Dendritic cell treated with granulocyte-macrophage colony-stimulating factor and Interleukin-4, amounts not matched to agents 40 ng/mL and 50 ng/mL, for 4 days (primary cell): ENCODE measurements around the gene SPATC1L.

ENCODE experiments used
- H3K27ac Mint-ChIP-seq: one replicate; pipeline ENCODE4 v1.8.0; 2022; ENCODE audit warnings: mild to moderate bottlenecking, mixed read lengths
- H3K27me3 Mint-ChIP-seq: one replicate; pipeline ENCODE4 v1.8.0; 2022; ENCODE audit warnings: mild to moderate bottlenecking, mixed read lengths
- H3K36me3 Mint-ChIP-seq: one replicate; pipeline ENCODE4 v1.8.0; 2022; ENCODE audit warnings: low read depth, mixed read lengths
- H3K4me1 Mint-ChIP-seq: one replicate; pipeline ENCODE4 v1.8.0; 2022; ENCODE audit warnings: low read depth, mixed read lengths
- H3K4me3 Mint-ChIP-seq: one replicate; pipeline ENCODE4 v1.8.0; 2022; ENCODE audit warnings: mild to moderate bottlenecking, moderate library complexity, mixed read lengths
- H3K9me3 Mint-ChIP-seq: one replicate; pipeline ENCODE4 v1.8.0; 2022; ENCODE audit warnings: mixed read lengths
- intact Hi-C: fragments of 100-400 bp; cut with micrococcal nuclease; formaldehyde crosslinking; loops from one replicate; pipeline ENCODE4 v1.15.0; 2022

Gene SPATC1L

DNA sequence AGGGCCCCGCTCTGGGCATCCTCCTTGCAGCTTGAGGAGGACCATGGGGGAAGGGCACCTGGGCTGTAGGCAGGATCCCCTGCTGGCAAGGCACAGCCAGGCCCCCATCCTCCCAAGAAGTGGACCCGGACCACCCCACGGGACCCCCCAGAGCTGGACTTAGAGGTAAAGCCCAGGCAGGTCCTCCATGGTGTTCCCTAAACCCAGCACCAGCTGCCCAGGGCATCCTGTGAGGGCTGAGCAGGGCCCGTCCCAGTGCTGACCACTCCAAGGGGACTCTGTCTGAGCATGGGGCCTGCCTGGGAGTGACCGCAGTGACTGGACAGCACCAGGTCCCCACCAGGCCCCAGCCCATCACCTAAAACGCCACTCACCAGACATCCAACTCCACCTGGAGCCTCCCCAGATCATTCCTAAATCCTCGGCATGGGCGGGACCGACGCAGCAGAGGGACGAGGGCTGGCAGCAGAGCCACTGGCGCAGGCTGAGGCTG, 65.1 kb downstream of the SPATC1L start:
- H3K9me3 Mint-ChIP-seq = no peaks in the 10 kb centered on the region
- H3K4me1 Mint-ChIP-seq = no peaks in the 10 kb centered on the region
- H3K27ac Mint-ChIP-seq = no peak overlapping the region
- H3K36me3 Mint-ChIP-seq = no peaks in the 10 kb centered on the region
- H3K27me3 Mint-ChIP-seq = peaks cover 2% of the 10 kb centered on the region
- intact Hi-C loops = no loop called here
- no peak overlapping the region for H3K4me3 Mint-ChIP-seq

DNA sequence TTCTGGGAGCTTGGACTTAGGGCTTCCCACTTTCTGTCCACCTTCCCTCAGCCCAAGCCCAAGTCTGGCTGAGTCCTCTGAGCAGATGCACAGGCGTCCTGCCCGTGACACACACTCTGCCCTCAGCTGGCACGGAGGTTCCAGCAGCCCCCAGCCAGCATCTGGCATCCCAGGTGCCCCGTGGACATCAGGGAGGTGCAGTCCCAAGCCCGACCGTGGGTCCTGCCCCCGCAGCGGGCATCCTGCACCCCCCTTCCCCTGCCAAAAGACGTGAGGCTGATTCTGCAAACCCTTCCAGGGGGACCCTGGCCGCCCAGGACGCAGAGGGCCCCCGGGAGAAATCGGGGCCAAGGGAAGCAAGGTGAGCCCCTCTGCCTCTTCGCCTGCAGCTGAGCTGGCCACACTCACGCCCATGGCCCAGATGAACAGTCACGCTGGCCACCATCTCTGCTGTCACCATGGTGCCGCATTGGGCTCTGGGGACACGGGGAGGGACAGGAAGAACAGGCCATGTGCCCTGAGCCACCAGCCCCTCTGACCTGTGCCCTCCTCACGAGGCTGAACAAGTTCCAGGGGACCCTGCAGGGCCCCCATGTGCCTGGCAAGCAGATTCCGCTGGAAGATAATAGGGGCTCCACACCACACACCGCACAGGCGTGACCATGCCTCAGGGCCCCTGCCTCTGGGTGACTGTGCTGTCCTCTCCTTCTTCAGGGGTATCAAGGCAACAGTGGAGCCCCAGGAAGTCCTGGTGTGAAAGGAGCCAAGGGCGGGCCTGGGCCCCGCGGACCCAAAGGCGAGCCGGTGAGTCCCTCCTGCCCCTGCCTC, 65.7 kb downstream of the SPATC1L start:
- Mint-ChIP-seq H3K36me3 (no peaks in the 10 kb centered on the region), H3K4me1 (no peaks in the 10 kb centered on the region), H3K27ac (no peak overlapping the region), H3K9me3 (no peaks in the 10 kb centered on the region), H3K4me3 (no peak overlapping the region), H3K27me3 (peaks cover 2% of the 10 kb centered on the region)
- intact Hi-C loops = no loop called here

GRCh38 chr21:46117586-46118315, 66.5 kb downstream of the SPATC1L start:
- intact Hi-C loops = no loop called here
- Mint-ChIP-seq H3K4me1 (no peaks in the 10 kb centered on the region), H3K4me3 (no peak overlapping the region), H3K27ac (no peak overlapping the region), H3K27me3 (peaks cover 2% of the 10 kb centered on the region), H3K36me3 (no peaks in the 10 kb centered on the region), H3K9me3 (no peaks in the 10 kb centered on the region)

DNA sequence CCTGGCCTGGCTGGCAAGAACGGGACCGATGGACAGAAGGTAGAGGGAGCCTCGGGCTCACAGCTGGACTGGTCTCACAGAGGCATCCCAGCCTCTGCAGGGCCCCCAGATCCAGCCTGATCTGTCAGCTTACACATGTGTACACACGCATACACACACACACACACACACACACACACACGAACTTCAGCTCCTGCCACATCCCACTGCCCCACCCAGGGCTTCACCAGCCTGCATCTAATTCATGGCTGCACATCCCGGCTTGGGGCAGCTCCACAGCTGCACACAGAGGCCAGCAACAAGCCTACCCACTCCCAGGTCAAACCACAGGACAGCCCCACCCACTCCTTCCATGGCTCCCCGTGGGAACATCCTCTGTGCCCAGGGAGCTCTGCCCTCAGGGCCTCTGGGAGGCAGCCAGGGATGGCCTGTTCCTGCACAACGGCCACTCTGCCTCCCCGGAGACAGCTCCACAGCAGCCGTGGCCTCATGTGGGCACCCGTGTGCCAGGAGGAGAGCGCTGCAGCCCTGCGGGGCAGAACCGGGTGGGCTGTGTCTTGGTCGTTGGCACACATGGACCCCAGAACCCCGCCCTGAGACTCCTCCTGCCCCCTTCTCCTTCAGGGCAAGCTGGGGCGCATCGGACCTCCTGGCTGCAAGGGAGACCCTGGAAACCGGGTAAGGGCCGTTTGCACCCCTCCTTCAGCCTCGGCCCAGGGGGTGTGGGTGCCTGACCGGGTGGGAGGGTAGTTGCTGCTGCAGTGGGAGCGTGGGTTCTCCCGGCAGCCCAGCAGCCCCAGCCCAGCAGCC, 67.3 kb downstream of the SPATC1L start:
- intact Hi-C loops = no loop called here
- no peak overlapping the region for H3K27ac Mint-ChIP-seq

GRCh38 chr21:46116189-46116775, 68.0 kb downstream of the SPATC1L start:
- intact Hi-C loops = no loop called here
- no peaks in the 10 kb centered on the region for H3K4me1 Mint-ChIP-seq
- H3K27me3 Mint-ChIP-seq = peaks cover 2% of the 10 kb centered on the region
- H3K9me3 Mint-ChIP-seq = no peaks in the 10 kb centered on the region
- H3K27ac Mint-ChIP-seq = no peak overlapping the region
- no peak overlapping the region for H3K4me3 Mint-ChIP-seq
- H3K36me3 Mint-ChIP-seq = no peaks in the 10 kb centered on the region

More for the DNA sequence above, 67.3 kb downstream of the SPATC1L start:
- H3K9me3 Mint-ChIP-seq = no peaks in the 10 kb centered on the region
- H3K4me3 Mint-ChIP-seq = no peak overlapping the region
- no peaks in the 10 kb centered on the region for H3K36me3 Mint-ChIP-seq
- peaks cover 2% of the 10 kb centered on the region for H3K27me3 Mint-ChIP-seq
- no peaks in the 10 kb centered on the region for H3K4me1 Mint-ChIP-seq

GRCh38 chr21:46115441-46116188, 68.6 kb downstream of the SPATC1L start:
- intact Hi-C loops = no loop called here

GRCh38 chr21:46114963-46115362, 69.3 kb downstream of the SPATC1L start:
- Mint-ChIP-seq H3K4me3 (no peak overlapping the region), H3K9me3 (no peaks in the 10 kb centered on the region), H3K4me1 (no peaks in the 10 kb centered on the region), H3K36me3 (no peaks in the 10 kb centered on the region), H3K27me3 (peaks cover 2% of the 10 kb centered on the region), H3K27ac (no peak overlapping the region)
- intact Hi-C loops = no loop called here

More at GRCh38 chr21:46115441-46116188, 68.6 kb downstream of the SPATC1L start:
- H3K36me3 Mint-ChIP-seq = no peaks in the 10 kb centered on the region
- peaks cover 2% of the 10 kb centered on the region for H3K27me3 Mint-ChIP-seq
- no peak overlapping the region for H3K27ac Mint-ChIP-seq
- no peaks in the 10 kb centered on the region for H3K4me1 Mint-ChIP-seq
- no peak overlapping the region for H3K4me3 Mint-ChIP-seq
- no peaks in the 10 kb centered on the region for H3K9me3 Mint-ChIP-seq

GRCh38 chr21:46113497-46114176, 70.6 kb downstream of the SPATC1L start:
- Mint-ChIP-seq H3K4me3 (no peak overlapping the region), H3K27ac (no peak overlapping the region), H3K4me1 (no peaks in the 10 kb centered on the region), H3K27me3 (peaks cover 2% of the 10 kb centered on the region), H3K9me3 (peaks cover 5% of the 10 kb centered on the region), H3K36me3 (no peaks in the 10 kb centered on the region)
- intact Hi-C loops = no loop called here

GRCh38 chr21:46112725-46113215, 71.5 kb downstream of the SPATC1L start:
- H3K36me3 Mint-ChIP-seq = no peaks in the 10 kb centered on the region
- peaks cover 13% of the 10 kb centered on the region for H3K9me3 Mint-ChIP-seq
- no peak overlapping the region for H3K4me3 Mint-ChIP-seq
- H3K4me1 Mint-ChIP-seq = no peaks in the 10 kb centered on the region
- no peak overlapping the region for H3K27ac Mint-ChIP-seq
- intact Hi-C loops = no loop called here
- H3K27me3 Mint-ChIP-seq = peaks cover 2% of the 10 kb centered on the region

- Mint-ChIP-seq H3K9me3 (peaks cover 19% of the 10 kb centered on the region), H3K36me3 (no peaks in the 10 kb centered on the region), H3K27me3 (peaks cover 4% of the 10 kb centered on the region), H3K4me1 (no peaks in the 10 kb centered on the region), H3K4me3 (no peak overlapping the region), H3K27ac (no peak overlapping the region)
- intact Hi-C loops = no loop called here
These were observed 72.2 kb downstream of the SPATC1L start for GRCh38 chr21:46111857-46112724.

DNA sequence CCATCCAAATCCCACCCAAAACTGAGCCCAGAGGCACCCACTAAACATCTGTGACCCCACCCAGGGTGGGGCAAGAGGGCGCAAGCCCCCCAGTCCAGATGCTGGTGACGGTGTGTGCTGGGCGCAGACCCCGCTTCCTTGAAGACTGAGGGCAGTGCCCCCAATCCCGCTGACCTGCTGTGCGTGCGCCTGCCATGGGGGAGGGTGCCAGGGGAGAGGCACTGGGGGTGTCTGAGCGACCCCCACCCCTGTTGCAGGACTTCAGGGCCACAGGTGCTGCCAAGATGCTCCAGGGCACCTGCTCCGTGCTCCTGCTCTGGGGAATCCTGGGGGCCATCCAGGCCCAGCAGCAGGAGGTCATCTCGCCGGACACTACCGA, 73.1 kb downstream of the SPATC1L start:
- intact Hi-C loops = no loop called here
- Mint-ChIP-seq H3K4me3 (no peak overlapping the region), H3K9me3 (peaks cover 19% of the 10 kb centered on the region), H3K27me3 (peaks cover 4% of the 10 kb centered on the region), H3K36me3 (no peaks in the 10 kb centered on the region), H3K4me1 (no peaks in the 10 kb centered on the region), H3K27ac (no peak overlapping the region)
